PC-9 (cell line): ENCODE results near the gene H6PD. TPM values are rescaled to one million over a fixed set of nuclear protein-coding genes. Genes with fewer than 3 reads are reported as not detected.

ENCODE experiments used
- BruUV-seq: library from RNA; stranded (reverse); fragments of 400-500 nt; replicated peaks from 2 replicates; lab custom pipeline; 2021; lab: Mats Ljungman, UMichigan
- CTCF ChIA-PET: fragments of 300-600 bp; sonication (Branson Sonifier 250); formaldehyde crosslinking; loops from one replicate; lab custom pipeline; 2022; ENCODE audit warnings: antibody characterized with exemption; lab: Charles Lee
- POLR2A ChIA-PET: fragments of 300-600 bp; sonication (Branson Sonifier 250); formaldehyde crosslinking; loops from one replicate; lab custom pipeline; 2022; ENCODE audit warnings: antibody characterized with exemption; ENCODE audit not compliant: unreplicated experiment; lab: Charles Lee
- DNase-seq, 2 experiments: peaks; one replicate each; pipeline versions ENCODE4 v3.0.0 to v3.0.0-alpha.2; 2015 to 2022; ENCODE audit warnings: mixed read lengths in 1 of 2
- H2AFZ ChIP-seq: fragments of 200-600 bp; sonication (generic); 2 replicates; pipeline ENCODE4 v1.8.1; 2017; ENCODE audit warnings: antibody characterized with exemption
- H3F3A ChIP-seq: fragments of 200-600 bp; sonication (generic); 2 replicates; pipeline ENCODE4 v1.8.1; 2017; ENCODE audit warnings: antibody characterized with exemption, mild to moderate bottlenecking, low read depth; ENCODE audit not compliant: insufficient read depth
- H3K27ac ChIP-seq: fragments of 200-600 bp; sonication (generic); 2 replicates; pipeline ENCODE4 v1.6.1; 2016; ENCODE audit warnings: mixed run types
- H3K27me3 ChIP-seq: fragments of 200-600 bp; sonication (generic); 2 replicates; pipeline ENCODE4 v1.6.1; 2016; ENCODE audit warnings: low read depth, mixed run types; ENCODE audit not compliant: insufficient read depth
- H3K36me3 ChIP-seq: fragments of 200-600 bp; sonication (generic); 2 replicates; pipeline ENCODE4 v1.6.1; 2016; ENCODE audit warnings: low read depth, mixed run types
- H3K4me1 ChIP-seq: fragments of 200-600 bp; sonication (generic); replicated peaks from 2 replicates; pipeline ENCODE4 v1.6.1; 2016; ENCODE audit warnings: mixed run types; ENCODE audit not compliant: insufficient read depth
- H3K4me2 ChIP-seq: fragments of 200-600 bp; sonication (generic); 2 replicates; pipeline ENCODE4 v1.6.1; 2017; ENCODE audit warnings: mixed run types
- H3K4me3 ChIP-seq: fragments of 200-600 bp; sonication (generic); 2 replicates; pipeline ENCODE4 v1.6.1; 2016; ENCODE audit warnings: mixed run types
- H3K79me2 ChIP-seq: fragments of 200-600 bp; sonication (generic); 2 replicates; pipeline ENCODE4 v1.6.1; 2017; ENCODE audit warnings: low read depth, mixed run types
- H3K9me2 ChIP-seq: fragments of 200-600 bp; sonication (generic); 2 replicates; pipeline ENCODE4 v1.8.1; 2017; ENCODE audit warnings: mild to moderate bottlenecking; ENCODE audit not compliant: insufficient read depth
- H3K9me3 ChIP-seq: fragments of 200-600 bp; sonication (generic); 2 replicates; pipeline ENCODE4 v1.8.1; 2016; ENCODE audit warnings: low read depth; ENCODE audit not compliant: insufficient read depth
- H4K20me1 ChIP-seq: fragments of 200-600 bp; sonication (generic); 2 replicates; pipeline ENCODE4 v1.8.1; 2017; ENCODE audit not compliant: insufficient read depth
- EZH2 ChIP-seq: fragments of 200-600 bp; sonication (generic); IDR thresholded peaks from 2 replicates; pipeline ENCODE4 v1.8.0; 2017; ENCODE audit warnings: antibody characterized with exemption, low read depth
- intact Hi-C: fragments of 100-400 bp; cut with micrococcal nuclease; formaldehyde crosslinking; loops from one replicate; pipeline ENCODE4 v1.10.0; 2022; ENCODE audit not compliant: unreplicated experiment
- total RNA-seq: library from RNA; stranded (reverse); gene quantifications from 2 replicates; pipeline ENCODE4 v1.2.3, GENCODE V29; 2021
- TF ChIP-seq, protein P1 (sequence below): fragments of 200-600 bp; sonication (generic); conservative IDR thresholded peaks from 2 replicates; pipeline ENCODE4 v1.6.1; 2017; ENCODE audit warnings: mixed run types, antibody characterized with exemption, mild to moderate bottlenecking, moderate library complexity

Gene H6PD
- total RNA-seq, 1 experiment from 2014 or later = 31.1 TPM

DNA sequence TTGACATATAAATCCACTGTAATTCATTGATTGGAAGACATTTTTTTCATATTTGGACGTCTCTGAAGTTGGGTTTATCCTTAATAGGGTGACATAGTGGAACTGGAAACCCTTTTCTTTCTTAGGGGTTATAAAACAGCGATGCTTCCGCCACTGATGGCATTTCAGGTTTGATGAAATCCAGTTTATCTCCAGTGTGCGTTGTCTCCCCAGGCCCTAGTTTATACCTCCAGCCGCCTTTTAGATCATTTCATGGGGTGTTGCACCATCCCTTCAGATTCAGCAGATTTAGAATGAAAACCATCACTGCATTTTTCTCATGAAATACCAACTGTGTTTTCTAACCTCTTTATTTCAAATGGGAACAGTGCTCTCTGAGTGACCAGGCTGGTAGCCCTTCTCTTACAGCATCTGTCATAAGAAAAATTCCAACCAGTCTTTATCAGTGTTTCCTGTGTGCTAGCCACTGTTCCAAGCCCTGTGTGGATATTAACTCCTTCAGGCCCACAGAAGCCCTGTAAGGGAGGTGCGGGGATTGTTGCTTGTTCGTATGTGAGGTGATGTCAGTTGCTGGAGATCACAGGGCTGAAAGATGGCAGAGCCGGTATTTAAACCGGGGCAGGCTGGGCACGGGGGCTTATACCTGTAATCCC lies 19.0 kb downstream of the H6PD start:
- ChIA-PET CTCF (no interaction called here), POLR2A (no interaction called here)
- Histone ChIP-seq H3K4me3 (no peak overlapping the region), H3F3A (peaks cover 6% of the 10 kb centered on the region; the same call in 1 of the 2 replicates), H3K36me3 (no peaks in the 10 kb centered on the region), H4K20me1 (no peaks in the 10 kb centered on the region), H3K9me2 (no peaks in the 10 kb centered on the region), H3K9me3 (peaks cover 6% of the 10 kb centered on the region), H2AFZ (no peak overlapping the region), H3K27me3 (no peaks in the 10 kb centered on the region), H3K79me2 (no peaks in the 10 kb centered on the region), H3K4me2 (no peak overlapping the region), H3K27ac (no peak overlapping the region), H3K4me1 (no peaks in the 10 kb centered on the region)
- intact Hi-C loops = no loop called here
- no peak for DNase-seq
- no TSS peak for BruUV-seq
- TF ChIP-seq EZH2 = no peak
- TF ChIP-seq, protein P1, sequence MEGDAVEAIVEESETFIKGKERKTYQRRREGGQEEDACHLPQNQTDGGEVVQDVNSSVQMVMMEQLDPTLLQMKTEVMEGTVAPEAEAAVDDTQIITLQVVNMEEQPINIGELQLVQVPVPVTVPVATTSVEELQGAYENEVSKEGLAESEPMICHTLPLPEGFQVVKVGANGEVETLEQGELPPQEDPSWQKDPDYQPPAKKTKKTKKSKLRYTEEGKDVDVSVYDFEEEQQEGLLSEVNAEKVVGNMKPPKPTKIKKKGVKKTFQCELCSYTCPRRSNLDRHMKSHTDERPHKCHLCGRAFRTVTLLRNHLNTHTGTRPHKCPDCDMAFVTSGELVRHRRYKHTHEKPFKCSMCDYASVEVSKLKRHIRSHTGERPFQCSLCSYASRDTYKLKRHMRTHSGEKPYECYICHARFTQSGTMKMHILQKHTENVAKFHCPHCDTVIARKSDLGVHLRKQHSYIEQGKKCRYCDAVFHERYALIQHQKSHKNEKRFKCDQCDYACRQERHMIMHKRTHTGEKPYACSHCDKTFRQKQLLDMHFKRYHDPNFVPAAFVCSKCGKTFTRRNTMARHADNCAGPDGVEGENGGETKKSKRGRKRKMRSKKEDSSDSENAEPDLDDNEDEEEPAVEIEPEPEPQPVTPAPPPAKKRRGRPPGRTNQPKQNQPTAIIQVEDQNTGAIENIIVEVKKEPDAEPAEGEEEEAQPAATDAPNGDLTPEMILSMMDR = no peak

DNA sequence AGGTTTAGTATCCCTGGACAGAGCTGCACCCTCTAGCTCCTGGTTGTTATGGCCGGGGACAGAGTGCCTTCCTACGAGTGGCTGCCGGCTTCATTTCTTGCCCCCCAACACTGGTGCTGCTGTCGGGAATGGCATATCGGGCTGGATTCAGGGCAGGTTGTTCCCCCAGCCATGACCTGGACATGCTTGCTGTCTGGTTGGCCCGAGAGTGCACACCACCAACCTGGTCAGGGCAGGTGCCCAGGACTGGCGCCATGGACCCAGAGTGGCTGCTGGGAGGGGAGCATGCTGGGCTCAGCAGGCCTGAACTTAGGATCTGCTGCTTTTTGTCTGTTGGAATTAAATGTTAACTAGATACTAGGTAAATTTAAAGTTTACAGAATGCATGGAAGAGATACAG lies 21.8 kb downstream of the H6PD start:
- Histone ChIP-seq H3K27ac (no peak overlapping the region), H3K9me2 (no peaks in the 10 kb centered on the region), H3K4me1 (no peaks in the 10 kb centered on the region), H3K27me3 (no peaks in the 10 kb centered on the region), H3K79me2 (no peaks in the 10 kb centered on the region), H3K9me3 (peaks cover 7% of the 10 kb centered on the region), H4K20me1 (no peaks in the 10 kb centered on the region), H3K36me3 (no peaks in the 10 kb centered on the region), H3F3A (peaks cover 18% of the 10 kb centered on the region; the same call in 1 of the 2 replicates), H2AFZ (no peak overlapping the region), H3K4me3 (no peak overlapping the region), H3K4me2 (no peak overlapping the region)
- POLR2A ChIA-PET = no interaction called here
- BruUV-seq = no TSS peak
- intact Hi-C loops = no loop called here
- TF ChIP-seq, protein P1 = no peak
- TF ChIP-seq EZH2 = no peak
- CTCF ChIA-PET = no interaction called here
- DNase-seq = no peak

DNA sequence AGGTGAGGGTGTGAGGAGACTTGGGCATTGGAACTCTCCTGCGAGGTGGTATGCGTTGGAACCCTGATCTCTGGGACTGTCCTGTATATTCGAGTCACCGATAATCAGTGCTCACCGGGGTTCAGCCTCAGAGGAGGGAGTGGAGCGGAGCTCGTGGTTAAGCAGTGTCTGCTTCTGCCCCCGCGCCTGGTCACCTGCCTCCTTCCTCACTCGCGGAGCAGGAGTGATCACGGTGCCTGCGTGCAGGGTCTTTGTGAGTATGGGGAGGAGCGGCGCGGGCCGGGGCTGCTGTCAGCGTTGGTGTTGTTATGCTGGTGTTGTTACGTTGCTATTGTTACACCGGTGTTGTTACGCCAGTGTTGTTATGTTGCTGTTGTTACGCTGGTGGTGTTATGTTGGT lies 23.3 kb downstream of the H6PD start:
- H3K9me2 ChIP-seq = no peaks in the 10 kb centered on the region
- no peaks in the 10 kb centered on the region for H3K4me1 ChIP-seq
- no peaks in the 10 kb centered on the region for H3K79me2 ChIP-seq
- intact Hi-C loops = no loop called here
- H3K27ac ChIP-seq = no peak overlapping the region
- H3K4me3 ChIP-seq = no peak overlapping the region
- no peaks in the 10 kb centered on the region for H3K27me3 ChIP-seq
- H3K4me2 ChIP-seq = no peak overlapping the region
- peaks cover 18% of the 10 kb centered on the region; the same call in 1 of the 2 replicates for H3F3A ChIP-seq
- no peak for TF ChIP-seq EZH2
- TF ChIP-seq, protein P1 = no peak
- H2AFZ ChIP-seq = no peak overlapping the region
- ChIA-PET CTCF (no interaction called here), POLR2A (no interaction called here)
- no peak for DNase-seq
- H3K9me3 ChIP-seq = peaks cover 7% of the 10 kb centered on the region
- BruUV-seq = no TSS peak
- H4K20me1 ChIP-seq = no peaks in the 10 kb centered on the region
- no peaks in the 10 kb centered on the region for H3K36me3 ChIP-seq
